WTC11 (cell line): ENCODE results near the gene ACMSD.

Experiments
- ATF3 ChIP-seq: sonication (generic); formaldehyde crosslinking; conservative IDR thresholded peaks from 2 replicates; pipeline ENCODE4 v1.8.1; 2022; ENCODE audit warnings: mild to moderate bottlenecking, missing genetic modification reagents
- CREB1 ChIP-seq: sonication (generic); formaldehyde crosslinking; IDR thresholded peaks from 2 replicates; pipeline ENCODE4 v1.8.0; 2023; ENCODE audit warnings: mild to moderate bottlenecking, missing genetic modification reagents
- CTCF ChIP-seq: fragments of 200-600 bp; IDR thresholded peaks from 2 replicates; pipeline ENCODE4 v1.8.0; 2022; ENCODE audit warnings: antibody characterized with exemption
- E2F1 ChIP-seq: sonication (generic); formaldehyde crosslinking; IDR thresholded peaks from 2 replicates; pipeline ENCODE4 v1.8.0; 2022; ENCODE audit warnings: mild to moderate bottlenecking, missing genetic modification reagents
- ERG ChIP-seq: fragments of 250-450 bp; sonication (Bioruptor Pico); IDR thresholded peaks from 2 replicates; pipeline ENCODE4 v1.8.0; 2021; ENCODE audit warnings: mild to moderate bottlenecking
- ETV6 ChIP-seq: sonication (generic); formaldehyde crosslinking; IDR thresholded peaks from 2 replicates; pipeline ENCODE4 v1.8.1; 2022; ENCODE audit warnings: mild to moderate bottlenecking, missing genetic modification reagents
- FOXJ3 ChIP-seq: sonication (generic); formaldehyde crosslinking; IDR thresholded peaks from 2 replicates; pipeline ENCODE4 v1.9.0; 2021; ENCODE audit warnings: missing genetic modification reagents, mild to moderate bottlenecking, borderline replicate concordance
- NFE2L1 ChIP-seq: sonication (generic); formaldehyde crosslinking; IDR thresholded peaks from 2 replicates; pipeline ENCODE4 v1.8.1; 2023; ENCODE audit warnings: missing genetic modification reagents
- NR3C1 ChIP-seq: sonication (generic); formaldehyde crosslinking; conservative IDR thresholded peaks from 2 replicates; pipeline ENCODE4 v1.8.1; 2023; ENCODE audit warnings: low read depth, mild to moderate bottlenecking, missing genetic modification reagents
- SMAD3 ChIP-seq: sonication (generic); formaldehyde crosslinking; IDR thresholded peaks from 2 replicates; pipeline ENCODE4 v1.8.0; 2022; ENCODE audit warnings: missing genetic modification reagents, mild to moderate bottlenecking, borderline replicate concordance
- ZNF121 ChIP-seq: sonication (generic); formaldehyde crosslinking; IDR thresholded peaks from 2 replicates; pipeline ENCODE4 v1.8.0; 2023; ENCODE audit warnings: missing genetic modification reagents
- ZSCAN18 ChIP-seq: fragments of 250-450 bp; sonication (Bioruptor Pico); IDR thresholded peaks from 2 replicates; pipeline ENCODE4 v2.1.2; 2022; ENCODE audit warnings: mild to moderate bottlenecking, moderate library complexity

GRCh38 chr2:134799936-134800335 lies 38.5 kb upstream of the ACMSD start:
- no peak for TF ChIP-seq CTCF
- TF ChIP-seq SMAD3 = no peak
- TF ChIP-seq E2F1 = no peak
- TF ChIP-seq ZNF121 (CRISPR knock-in tag) = no peak
- TF ChIP-seq ETV6 (CRISPR knock-in tag) = no peak
- no peak for TF ChIP-seq FOXJ3 (CRISPR knock-in tag)
- TF ChIP-seq CREB1 (CRISPR knock-in tag) = no peak
- no peak for TF ChIP-seq ZSCAN18 (CRISPR knock-in tag)
- TF ChIP-seq ERG (CRISPR knock-in tag) = no peak
- no peak for TF ChIP-seq ATF3 (CRISPR knock-in tag)
- no peak for TF ChIP-seq NR3C1
- TF ChIP-seq NFE2L1 (CRISPR knock-in tag) = no peak
